HFF-Myc (cell line): Measurements from ENCODE around the gene ST6GALNAC5.

Source experiments
- DNase-seq: peaks from one replicate; pipeline ENCODE4 v3.0.0-alpha.2; 2011; ENCODE audit warnings: low read depth; ENCODE audit errors: extremely low read depth
- H3K4me3 ChIP-seq: replicated peaks from 2 replicates; pipeline ENCODE4 v1.5.1; 2011; ENCODE audit warnings: low read depth, mild to moderate bottlenecking, control low read depth, low read length
- CTCF ChIP-seq: IDR thresholded peaks from 2 replicates; pipeline ENCODE4 v1.5.1; 2012; ENCODE audit warnings: mild to moderate bottlenecking, low read depth, low read length, control low read depth; ENCODE audit errors: missing control alignments

The ST6GALNAC5 gene

DNA sequence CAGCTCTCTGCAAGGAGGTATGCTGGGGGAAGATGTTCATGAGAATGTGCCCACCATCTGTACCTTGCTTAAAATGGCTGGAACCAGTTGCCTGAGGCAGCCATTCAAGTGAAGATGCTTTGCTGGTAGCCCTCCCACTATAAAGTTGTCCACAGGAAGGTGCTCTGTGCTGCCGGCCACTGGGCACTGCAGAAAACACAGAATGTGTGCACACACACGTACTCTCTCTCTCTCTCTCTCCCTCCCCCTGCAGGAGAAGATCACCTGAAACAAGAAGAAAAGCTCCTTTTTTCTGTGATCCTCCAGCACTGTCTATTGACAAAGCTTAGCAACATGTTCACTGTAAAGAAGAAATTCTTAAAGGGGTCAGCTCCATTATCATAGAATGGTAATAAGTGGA lies 217.2 kb downstream of the ST6GALNAC5 start:
- DNase-seq, result no peak
- H3K4me3 ChIP-seq, result no peak overlapping the region
- no peak for TF ChIP-seq CTCF

DNA sequence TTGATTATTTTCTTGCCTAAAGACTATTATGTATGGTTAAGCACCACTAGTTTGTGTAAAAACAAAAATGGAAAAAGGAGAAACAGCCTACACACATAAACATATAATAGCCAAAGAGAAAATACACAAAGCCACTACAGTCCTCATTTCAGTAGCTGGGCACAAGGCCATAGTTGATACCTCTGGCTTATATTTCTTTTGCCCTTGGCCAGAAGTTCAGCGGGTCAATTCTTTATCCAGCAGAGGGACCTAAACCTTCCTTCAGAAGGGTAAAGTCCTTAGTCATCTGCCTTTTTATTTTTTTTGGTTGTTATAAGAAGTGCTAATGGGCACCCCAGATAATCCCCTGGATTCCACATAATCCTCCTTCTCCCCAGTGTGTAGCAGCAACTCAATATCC lies 217.8 kb downstream of the ST6GALNAC5 start:
- TF ChIP-seq CTCF, result no peak

GRCh38 chr1:77089756-77090155 lies 222.5 kb downstream of the ST6GALNAC5 start:
- no peak overlapping the region for H3K4me3 ChIP-seq
- DNase-seq, result no peak
- no peak for TF ChIP-seq CTCF

More for the DNA sequence above, 217.8 kb downstream of the ST6GALNAC5 start:
- DNase-seq, result no peak
- no peak overlapping the region for H3K4me3 ChIP-seq

DNA sequence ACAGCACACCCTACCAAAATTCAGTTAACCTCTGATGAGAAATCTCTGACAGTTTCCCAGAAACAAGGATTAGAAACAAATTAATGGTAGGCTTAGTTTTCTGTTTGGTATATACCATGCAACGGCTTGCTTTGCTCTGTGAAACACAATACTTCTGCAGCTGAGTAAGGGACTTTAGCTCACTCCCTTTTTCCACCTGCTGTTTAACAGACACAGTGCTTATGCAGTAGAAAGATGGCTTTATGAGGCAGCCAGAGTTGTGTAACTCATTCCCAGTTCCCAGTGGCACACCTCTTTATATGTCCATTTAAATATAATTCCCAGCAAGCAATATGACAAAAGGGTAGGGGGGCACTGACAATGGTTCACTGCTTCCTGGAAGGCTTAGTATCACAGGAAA lies 228.0 kb downstream of the ST6GALNAC5 start:
- no peak for TF ChIP-seq CTCF
- DNase-seq, result no peak

GRCh38 chr1:77096496-77097255 lies 229.4 kb downstream of the ST6GALNAC5 start:
- TF ChIP-seq CTCF, result no peak
- no peak overlapping the region for H3K4me3 ChIP-seq
- DNase-seq, result no peak

More for the DNA sequence above, 228.0 kb downstream of the ST6GALNAC5 start:
- no peak overlapping the region for H3K4me3 ChIP-seq

DNA sequence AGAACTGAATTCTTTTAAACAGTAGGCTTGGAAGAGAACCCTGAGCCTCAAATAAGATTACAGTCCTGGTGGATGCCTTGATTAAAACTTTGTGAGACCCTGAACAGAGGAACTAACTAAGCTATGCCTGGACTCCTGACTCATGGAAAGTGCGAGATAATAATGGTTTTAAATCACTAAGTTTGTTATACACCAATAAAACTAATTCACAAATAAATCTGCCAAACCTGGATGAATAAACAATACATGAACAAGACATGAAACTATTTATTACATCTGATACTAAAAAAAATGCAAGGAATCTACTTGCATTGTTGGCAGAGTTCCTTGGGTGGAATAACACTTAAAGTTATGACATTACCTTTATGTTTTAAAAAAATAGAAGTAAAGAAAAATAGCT lies 233.6 kb downstream of the ST6GALNAC5 start:
- TF ChIP-seq CTCF, result no peak
- DNase-seq, result no peak
- no peak overlapping the region for H3K4me3 ChIP-seq

DNA sequence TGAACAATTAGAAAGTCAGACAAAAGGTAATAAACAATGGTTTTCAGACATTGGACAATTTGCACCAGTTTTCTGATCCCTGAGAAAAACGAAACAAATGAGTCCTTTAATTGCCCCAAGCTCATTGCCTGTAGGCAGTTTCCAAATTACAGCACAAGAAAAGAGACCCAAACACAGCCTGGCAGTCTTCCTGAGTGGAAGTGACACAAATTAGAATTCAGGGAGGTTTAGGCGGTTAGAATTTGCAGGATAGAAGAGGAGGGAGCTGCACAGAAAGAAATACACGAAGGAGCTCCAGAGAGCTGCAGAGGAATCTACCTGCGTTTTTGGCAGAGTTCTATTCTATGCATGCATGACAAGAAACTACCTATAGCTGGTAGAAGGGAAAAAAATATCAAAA lies 236.2 kb downstream of the ST6GALNAC5 start:
- DNase-seq, result no peak
- no peak overlapping the region for H3K4me3 ChIP-seq
- no peak for TF ChIP-seq CTCF
